H9 (cell line): ENCODE measurements around the gene GCNT1. TPM values are rescaled to one million over a fixed set of nuclear protein-coding genes. Genes with fewer than 3 reads are reported as not detected.

Source experiments
- DNase-seq: peaks from one replicate; pipeline ENCODE4 v3.0.0-alpha.2; 2017
- H2AFZ ChIP-seq: one replicate; pipeline ENCODE4 v1.6.1; 2013; ENCODE audit warnings: mild to moderate bottlenecking, low read length, control low read depth, moderate library complexity
- H2AK5ac ChIP-seq: 2 replicates; pipeline ENCODE4 v1.6.1; 2013; ENCODE audit warnings: low read length, control low read depth, mixed read lengths; ENCODE audit not compliant: insufficient read length
- H2BK120ac ChIP-seq: one replicate; pipeline ENCODE4 v1.6.1; 2013; ENCODE audit warnings: low read depth, mild to moderate bottlenecking, low read length, control low read depth, inconsistent platforms; ENCODE audit not compliant: poor library complexity, severe bottlenecking
- H2BK12ac ChIP-seq: 2 replicates; pipeline ENCODE4 v1.6.1; 2013; ENCODE audit warnings: low read length, control low read depth, mixed read lengths, low read depth; ENCODE audit not compliant: insufficient read length
- H2BK15ac ChIP-seq: 2 replicates; pipeline ENCODE4 v1.6.1; 2013; ENCODE audit warnings: low read depth, low read length, control low read depth
- H2BK20ac ChIP-seq: one replicate; pipeline ENCODE4 v1.6.1; 2013; ENCODE audit warnings: low read depth, mild to moderate bottlenecking, low read length, control low read depth, inconsistent platforms; ENCODE audit not compliant: poor library complexity, severe bottlenecking
- H2BK5ac ChIP-seq: 2 replicates; pipeline ENCODE4 v1.6.1; 2013; ENCODE audit warnings: low read length, control low read depth, mixed read lengths; ENCODE audit not compliant: insufficient read length
- H3K14ac ChIP-seq: 2 replicates; pipeline ENCODE4 v1.6.1; 2013; ENCODE audit warnings: low read length, control low read depth; ENCODE audit not compliant: insufficient read depth
- H3K18ac ChIP-seq: 2 replicates; pipeline ENCODE4 v1.6.1; 2013; ENCODE audit warnings: low read depth, mild to moderate bottlenecking, mixed read lengths, low read length, control low read depth; ENCODE audit not compliant: insufficient read length
- H3K23ac ChIP-seq: 2 replicates; pipeline ENCODE4 v1.6.1; 2013; ENCODE audit warnings: low read length, control low read depth, mixed read lengths, low read depth; ENCODE audit not compliant: insufficient read length
- H3K23me2 ChIP-seq: 2 replicates; pipeline ENCODE4 v1.6.1; 2013; ENCODE audit warnings: low read depth, mild to moderate bottlenecking, mixed read lengths, low read length, control low read depth; ENCODE audit not compliant: insufficient read length, poor library complexity, severe bottlenecking
- H3K27ac ChIP-seq: 2 replicates; pipeline ENCODE4 v1.5.1; 2013; ENCODE audit warnings: low read length, control low read depth, mixed read lengths, low read depth; ENCODE audit not compliant: insufficient read length
- H3K27me3 ChIP-seq: 2 replicates; pipeline ENCODE4 v1.6.1; 2013; ENCODE audit warnings: low read length, control low read depth, inconsistent platforms; ENCODE audit not compliant: insufficient read depth
- H3K4ac ChIP-seq: 2 replicates; pipeline ENCODE4 v1.6.1; 2013; ENCODE audit warnings: low read depth, mild to moderate bottlenecking, control low read depth, inconsistent platforms, low read length, moderate library complexity
- H3K4me1 ChIP-seq: 2 replicates; pipeline ENCODE4 v1.6.1; 2013; ENCODE audit warnings: low read length, control low read depth, inconsistent platforms; ENCODE audit not compliant: insufficient read depth
- H3K4me2 ChIP-seq: 2 replicates; pipeline ENCODE4 v1.6.1; 2013; ENCODE audit warnings: low read length, control low read depth, mixed read lengths; ENCODE audit not compliant: insufficient read length, insufficient read depth
- H3K56ac ChIP-seq: 2 replicates; pipeline ENCODE4 v1.6.1; 2013; ENCODE audit warnings: low read depth, mild to moderate bottlenecking, mixed read lengths, low read length, control low read depth; ENCODE audit not compliant: insufficient read length
- H3K79me1 ChIP-seq: 2 replicates; pipeline ENCODE4 v1.6.1; 2013; ENCODE audit warnings: low read depth, mild to moderate bottlenecking, moderate library complexity, low read length, control low read depth, inconsistent platforms; ENCODE audit not compliant: insufficient read depth, poor library complexity, severe bottlenecking
- H3K79me2 ChIP-seq: 2 replicates; pipeline ENCODE4 v1.6.1; 2013; ENCODE audit warnings: low read length, control low read depth, inconsistent platforms; ENCODE audit not compliant: insufficient read depth
- H3K9ac ChIP-seq: 2 replicates; pipeline ENCODE4 v1.6.1; 2013; ENCODE audit warnings: low read length, control low read depth, mixed read lengths; ENCODE audit not compliant: insufficient read length; ENCODE audit errors: extremely low read depth
- H3K9me3 ChIP-seq: one replicate; pipeline ENCODE4 v1.6.1; 2013; ENCODE audit warnings: low read depth, low read length, inconsistent platforms; ENCODE audit not compliant: control insufficient read depth
- H3T11ph ChIP-seq: one replicate; pipeline ENCODE4 v1.6.1; 2013; ENCODE audit warnings: mild to moderate bottlenecking, low read length, control low read depth, inconsistent platforms
- H4K20me1 ChIP-seq: one replicate; pipeline ENCODE4 v1.6.1; 2013; ENCODE audit not compliant: control insufficient read depth, insufficient read length, insufficient read depth
- H4K5ac ChIP-seq: 2 replicates; pipeline ENCODE4 v1.6.1; 2013; ENCODE audit warnings: low read depth, mild to moderate bottlenecking, mixed read lengths, low read length, control low read depth; ENCODE audit not compliant: insufficient read length
- H4K8ac ChIP-seq: replicated peaks from 2 replicates; pipeline ENCODE4 v1.6.1; 2013; ENCODE audit warnings: low read length, control low read depth, mixed read lengths, low read depth; ENCODE audit not compliant: insufficient read length
- H4K91ac ChIP-seq: 2 replicates; pipeline ENCODE4 v1.6.1; 2013; ENCODE audit warnings: low read depth, mild to moderate bottlenecking, moderate library complexity, mixed read lengths, low read length, control low read depth; ENCODE audit not compliant: insufficient read length
- H3K27ac Mint-ChIP-seq, 3 experiments: 2 replicates in 2 of 3; 3 replicates in 1 of 3; pipeline ENCODE4 v1.8.0; 2020 to 2021; ENCODE audit warnings: mixed read lengths in 3 of 3, mild to moderate bottlenecking in 1 of 3, moderate library complexity in 1 of 3
- H3K27me3 Mint-ChIP-seq: 2 replicates; pipeline ENCODE4 v1.8.0; 2021; ENCODE audit warnings: low read depth, mild to moderate bottlenecking, moderate library complexity, mixed read lengths
- H3K36me3 Mint-ChIP-seq, 3 experiments: 2 replicates in 2 of 3; 3 replicates in 1 of 3; pipeline ENCODE4 v1.8.0; 2020 to 2021; ENCODE audit warnings: low read depth in 3 of 3, mixed read lengths in 3 of 3; ENCODE audit not compliant: insufficient read depth in 1 of 3
- H3K4me1 Mint-ChIP-seq, 2 experiments: 2 replicates each; pipeline ENCODE4 v1.8.0; 2020; ENCODE audit warnings: mixed read lengths in 2 of 2
- H3K4me3 Mint-ChIP-seq, 2 experiments: 2 replicates in 1 of 2; 3 replicates in 1 of 2; pipeline ENCODE4 v1.8.0; 2020 to 2021; ENCODE audit warnings: mild to moderate bottlenecking in 2 of 2, mixed read lengths in 2 of 2, moderate library complexity in 1 of 2
- H3K9me3 Mint-ChIP-seq, 2 experiments: 2 replicates in 1 of 2; 3 replicates in 1 of 2; pipeline ENCODE4 v1.8.0; 2020; ENCODE audit warnings: mild to moderate bottlenecking in 2 of 2, mixed read lengths in 2 of 2, moderate library complexity in 1 of 2
- CTCF ChIP-seq: fragments of 200-600 bp; sonication (generic); conservative IDR thresholded peaks from 3 replicates; pipeline ENCODE4 v1.8.0; 2021; ENCODE audit warnings: antibody characterized with exemption, mild to moderate bottlenecking
- WGBS: extraction: QIAGEN DNeasy Blood & Tissue Kit; methylation state at CpG from one replicate; pipeline ENCODE4 v1.1.7; 2013; ENCODE audit warnings: missing lambda C conversion rate, low lambda C conversion rate, mixed read lengths; ENCODE audit not compliant: insufficient read length; ENCODE audit errors: extremely low coverage; 5-methylcytosine and 5-hydroxymethylcytosine counted together
- total RNA-seq: library from RNA; stranded (reverse); gene quantifications from 2 replicates; pipeline ENCODE4 v1.2.1, GENCODE V29; 2021

GCNT1 gene
- total RNA-seq, 1 experiment from 2014 or later: 35.6 TPM

- H3K27me3 ChIP-seq: peaks cover 3% of the 10 kb centered on the region; the same call in 1 of the 2 replicates
- no peak for DNase-seq
- no peak overlapping the region for H2BK20ac ChIP-seq
- no peak overlapping the region for H4K8ac ChIP-seq
- H3K4ac ChIP-seq: no peak overlapping the region
- no peak overlapping the region for H2AFZ ChIP-seq
- H2BK15ac ChIP-seq: no peak overlapping the region
- no CpG with 5 or more reads among the region's 1 CpG for WGBS
- no peaks in the 10 kb centered on the region for H4K20me1 ChIP-seq
- no peaks in the 10 kb centered on the region for H3K9me3 ChIP-seq
- no peak overlapping the region for H2BK5ac ChIP-seq
- TF ChIP-seq CTCF: no peak
- H4K91ac ChIP-seq: no peak overlapping the region
- no peak overlapping the region for H3K56ac ChIP-seq
- no peaks in the 10 kb centered on the region for H3K79me2 ChIP-seq
- no peak overlapping the region for H2BK12ac ChIP-seq
- no peak overlapping the region for H3K9ac ChIP-seq
- H3K23me2 ChIP-seq: peaks cover 6% of the 10 kb centered on the region
- H2BK120ac ChIP-seq: no peak overlapping the region
- H3K79me1 ChIP-seq: no peaks in the 10 kb centered on the region
- peaks cover 0 to 38% (median 35%) of the 10 kb centered on the region in 3 experiments; a peak in 5 of 7 replicates for H3K36me3 Mint-ChIP-seq
- no peaks in the 10 kb centered on the region for H3K4me1 ChIP-seq
- H3K18ac ChIP-seq: no peak overlapping the region
- no peak overlapping the region for H3T11ph ChIP-seq
- H3K14ac ChIP-seq: no peak overlapping the region
- no peak overlapping the region for H3K23ac ChIP-seq
- H3K4me1 Mint-ChIP-seq: peaks cover 47 to 48% of the 10 kb centered on the region in 2 experiments
- no peak overlapping the region for H2AK5ac ChIP-seq
- H3K27ac Mint-ChIP-seq: no peak overlapping the region
- no peaks in the 10 kb centered on the region for H3K27me3 Mint-ChIP-seq
- no peaks in the 10 kb centered on the region; a peak in 1 of 5 replicates for H3K9me3 Mint-ChIP-seq
- H3K4me3 Mint-ChIP-seq: no peak overlapping the region
- no peak overlapping the region for H3K4me2 ChIP-seq
- H4K5ac ChIP-seq: no peak overlapping the region
- H3K27ac ChIP-seq: no peak overlapping the region
These were observed 5.7 kb downstream of the GCNT1 start for GRCh38 chr9:76464706-76465105.
